ENCODE data around the gene RGCC. TPM values are rescaled to one million over a fixed set of nuclear protein-coding genes. Genes with fewer than 3 reads are reported as not detected.

The RGCC gene
- polyA plus RNA-seq, 1 donor from 2014 or later, result not detected

GRCh38 chr13:41465898-41466320, 8.6 kb downstream of the RGCC start:
- H3K9ac ChIP-seq (ENCODE audit: low read length), result no peak overlapping the region
- no peaks in the 10 kb centered on the region for H3K9me3 ChIP-seq (ENCODE audit: low read length)
- H2AFZ ChIP-seq (ENCODE audit: low read depth, low read length), result no peak overlapping the region
- H3K4me2 ChIP-seq (ENCODE audit: low read length), result no peak overlapping the region
- no peak overlapping the region for H3K4me3 ChIP-seq (ENCODE audit: low read length)
- H3K27ac ChIP-seq (ENCODE audit: low read length), result no peak overlapping the region
- H3K9me2 ChIP-seq (ENCODE audit: insufficient read depth, low read length), result no peaks in the 10 kb centered on the region
- H3K79me2 ChIP-seq (replicated peaks; ENCODE audit: insufficient read depth, low read length), result no peaks in the 10 kb centered on the region
- H3K27me3 ChIP-seq (ENCODE audit: insufficient read depth, low read depth, low read length), result no peaks in the 10 kb centered on the region
- no peaks in the 10 kb centered on the region for H4K20me1 ChIP-seq (ENCODE audit: insufficient read depth)
- no peaks in the 10 kb centered on the region for H3F3A ChIP-seq (ENCODE audit: insufficient read depth, low read length, poor library complexity, severe bottlenecking)
- no peaks in the 10 kb centered on the region for H3K36me3 ChIP-seq (ENCODE audit: insufficient read depth, low read length)
- TF ChIP-seq EP300 (conservative IDR thresholded peaks at IDR 0.05; ENCODE audit: poor library complexity, severe bottlenecking) (no peak), SMC3 (conservative IDR thresholded peaks at IDR 0.05; ENCODE audit: poor library complexity) (no peak), MXI1 (conservative IDR thresholded peaks at IDR 0.05; ENCODE audit: poor library complexity, severe bottlenecking) (no peak), POLR2AphosphoS5 (IDR thresholded peaks at IDR 0.05) (no peak), RAD21 (conservative IDR thresholded peaks at IDR 0.05) (no peak), EZH2 (IDR thresholded peaks at IDR 0.05; ENCODE audit: borderline replicate concordance, insufficient read depth, low read length, poor library complexity, severe bottlenecking) (no peak), REST (IDR thresholded peaks at IDR 0.05; ENCODE audit: borderline replicate concordance) (no peak), CTCF (IDR thresholded peaks at IDR 0.05; ENCODE audit: poor library complexity, severe bottlenecking) (no peak), TAF1 (IDR thresholded peaks at IDR 0.05; ENCODE audit: low read depth) (no peak)

- no peak overlapping the region for H3K27ac ChIP-seq (ENCODE audit: low read length)
- no peak for TF ChIP-seq EP300 (conservative IDR thresholded peaks at IDR 0.05; ENCODE audit: poor library complexity, severe bottlenecking)
- no peak for TF ChIP-seq EZH2 (IDR thresholded peaks at IDR 0.05; ENCODE audit: borderline replicate concordance, insufficient read depth, low read length, poor library complexity, severe bottlenecking)
- no peak for TF ChIP-seq REST (IDR thresholded peaks at IDR 0.05; ENCODE audit: borderline replicate concordance)
- no peak for TF ChIP-seq MXI1 (conservative IDR thresholded peaks at IDR 0.05; ENCODE audit: poor library complexity, severe bottlenecking)
- no peak for TF ChIP-seq CTCF (IDR thresholded peaks at IDR 0.05; ENCODE audit: poor library complexity, severe bottlenecking)
- TF ChIP-seq RAD21 (conservative IDR thresholded peaks at IDR 0.05), result no peak
- no peak for TF ChIP-seq POLR2AphosphoS5 (IDR thresholded peaks at IDR 0.05)
- TF ChIP-seq TAF1 (IDR thresholded peaks at IDR 0.05; ENCODE audit: low read depth), result no peak
- no peak for TF ChIP-seq SMC3 (conservative IDR thresholded peaks at IDR 0.05; ENCODE audit: poor library complexity)
These were observed 10.1 kb downstream of the RGCC start for GRCh38 chr13:41467425-41467945.

More at GRCh38 chr13:41467425-41467945, 10.1 kb downstream of the RGCC start:
- Histone ChIP-seq H4K20me1 (ENCODE audit: insufficient read depth) (no peaks in the 10 kb centered on the region), H3K9me2 (ENCODE audit: insufficient read depth, low read length) (no peaks in the 10 kb centered on the region), H3K9me3 (ENCODE audit: low read length) (no peaks in the 10 kb centered on the region), H3K36me3 (ENCODE audit: insufficient read depth, low read length) (no peaks in the 10 kb centered on the region), H3K4me3 (ENCODE audit: low read length) (no peak overlapping the region), H3K4me2 (ENCODE audit: low read length) (no peak overlapping the region), H3K79me2 (replicated peaks; ENCODE audit: insufficient read depth, low read length) (no peaks in the 10 kb centered on the region), H3F3A (ENCODE audit: insufficient read depth, low read length, poor library complexity, severe bottlenecking) (no peaks in the 10 kb centered on the region), H2AFZ (ENCODE audit: low read depth, low read length) (no peak overlapping the region), H3K9ac (ENCODE audit: low read length) (no peak overlapping the region), H3K27me3 (ENCODE audit: insufficient read depth, low read depth, low read length) (no peaks in the 10 kb centered on the region)
